Measurements from ENCODE around the gene ICE1.

ICE1 gene

DNA sequence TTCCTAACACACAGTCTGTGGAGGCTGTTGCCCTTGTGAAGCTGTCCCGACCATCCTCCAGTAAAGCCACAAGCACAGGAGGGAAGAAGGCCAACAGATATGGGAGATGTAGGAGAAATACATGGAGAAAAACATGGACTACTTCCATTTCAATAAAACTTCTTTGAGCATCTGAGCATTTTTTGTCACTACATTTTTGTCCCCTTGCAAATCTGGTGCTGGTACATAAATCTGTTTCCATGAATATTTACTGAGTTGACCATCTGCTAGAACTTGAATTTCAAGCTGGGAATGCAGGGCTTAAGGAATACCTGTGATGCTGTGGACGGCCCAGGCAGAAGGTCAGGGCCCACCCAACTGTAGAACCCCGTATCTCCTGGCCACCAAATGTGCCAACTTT, 43.9 kb upstream of the ICE1 start:
- TF ChIP-seq, protein P1, sequence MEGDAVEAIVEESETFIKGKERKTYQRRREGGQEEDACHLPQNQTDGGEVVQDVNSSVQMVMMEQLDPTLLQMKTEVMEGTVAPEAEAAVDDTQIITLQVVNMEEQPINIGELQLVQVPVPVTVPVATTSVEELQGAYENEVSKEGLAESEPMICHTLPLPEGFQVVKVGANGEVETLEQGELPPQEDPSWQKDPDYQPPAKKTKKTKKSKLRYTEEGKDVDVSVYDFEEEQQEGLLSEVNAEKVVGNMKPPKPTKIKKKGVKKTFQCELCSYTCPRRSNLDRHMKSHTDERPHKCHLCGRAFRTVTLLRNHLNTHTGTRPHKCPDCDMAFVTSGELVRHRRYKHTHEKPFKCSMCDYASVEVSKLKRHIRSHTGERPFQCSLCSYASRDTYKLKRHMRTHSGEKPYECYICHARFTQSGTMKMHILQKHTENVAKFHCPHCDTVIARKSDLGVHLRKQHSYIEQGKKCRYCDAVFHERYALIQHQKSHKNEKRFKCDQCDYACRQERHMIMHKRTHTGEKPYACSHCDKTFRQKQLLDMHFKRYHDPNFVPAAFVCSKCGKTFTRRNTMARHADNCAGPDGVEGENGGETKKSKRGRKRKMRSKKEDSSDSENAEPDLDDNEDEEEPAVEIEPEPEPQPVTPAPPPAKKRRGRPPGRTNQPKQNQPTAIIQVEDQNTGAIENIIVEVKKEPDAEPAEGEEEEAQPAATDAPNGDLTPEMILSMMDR (IDR thresholded peaks at IDR 0.05; ENCODE audit: low read depth, low read length, missing control alignments): no peak
- no peak for DNase-seq (ENCODE audit: low read depth)
- H3K4me3 ChIP-seq (ENCODE audit: low read depth, low read length): no peak overlapping the region

DNA sequence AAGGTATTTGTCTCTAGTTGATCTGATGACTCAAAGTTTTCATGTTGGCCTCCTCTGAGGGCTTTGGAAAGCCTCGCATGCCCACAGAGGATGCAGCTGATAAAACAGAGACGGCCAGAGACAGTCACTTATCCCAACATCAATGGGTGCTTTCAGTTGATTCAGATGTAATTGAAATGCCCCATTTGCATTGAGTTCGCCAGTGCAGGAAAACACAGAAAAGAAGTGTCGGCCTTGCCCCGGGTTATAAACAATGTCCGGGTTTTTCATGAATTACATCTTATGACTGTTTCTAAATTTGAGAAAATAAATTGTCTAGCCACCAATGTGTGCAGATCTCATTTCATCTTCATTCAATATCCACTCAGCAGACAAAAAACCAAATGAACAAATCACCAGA, 42.2 kb upstream of the ICE1 start:
- TF ChIP-seq, protein P1 (IDR thresholded peaks at IDR 0.05; ENCODE audit: low read depth, low read length, missing control alignments): no peak
- no peak for DNase-seq (ENCODE audit: low read depth)
- H3K4me3 ChIP-seq (ENCODE audit: low read depth, low read length): no peak overlapping the region

DNA sequence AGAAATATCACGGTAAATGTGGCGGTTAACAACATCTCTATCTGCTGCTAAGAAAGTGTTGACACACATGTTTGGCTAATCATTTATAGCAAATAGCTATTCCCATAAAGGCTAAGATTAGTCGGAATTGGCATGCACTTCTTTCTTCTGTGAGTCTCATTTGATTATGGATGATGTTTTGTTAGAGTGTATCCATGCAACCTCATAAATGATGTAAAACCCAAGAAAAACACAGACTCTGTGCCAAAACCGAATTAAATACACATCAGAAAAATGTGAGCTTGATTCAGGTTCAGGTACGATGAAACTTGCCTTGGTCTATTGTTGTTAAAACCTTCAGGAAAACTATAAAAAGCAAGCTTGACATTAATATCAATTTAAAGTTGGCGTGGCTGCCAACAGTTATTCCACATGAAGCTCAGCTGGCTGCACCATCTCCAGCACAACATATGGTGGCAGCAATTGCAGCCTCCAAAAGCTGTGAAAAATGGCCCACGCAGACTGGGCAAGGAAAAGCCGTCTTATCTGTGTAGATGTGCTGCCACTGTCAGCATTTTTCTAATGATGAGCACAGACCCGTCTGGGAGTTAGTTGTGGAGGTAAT, 41.1 kb upstream of the ICE1 start:
- DNase-seq (ENCODE audit: low read depth): no peak
- TF ChIP-seq, protein P1 (IDR thresholded peaks at IDR 0.05; ENCODE audit: low read depth, low read length, missing control alignments): no peak
- no peak overlapping the region for H3K4me3 ChIP-seq (ENCODE audit: low read depth, low read length)

DNA sequence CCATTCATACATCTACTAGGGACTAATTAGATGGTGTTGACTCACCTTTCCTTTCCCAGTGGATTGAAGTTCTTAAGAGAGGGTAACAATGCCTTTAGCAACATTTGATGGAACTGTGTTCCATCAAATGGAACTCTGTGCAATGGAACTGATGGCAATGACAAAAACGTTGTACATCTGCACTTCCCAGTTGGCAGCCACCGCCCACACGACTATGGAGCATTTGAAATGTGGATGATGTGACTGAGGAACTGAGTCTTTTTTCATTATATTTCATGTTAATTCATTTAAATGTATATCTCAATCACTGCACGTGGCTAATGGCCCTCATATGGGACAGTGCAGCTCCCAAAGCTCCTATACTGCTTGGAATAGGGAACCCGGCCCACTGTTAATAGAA, 39.0 kb upstream of the ICE1 start:
- no peak for DNase-seq (ENCODE audit: low read depth)
- H3K4me3 ChIP-seq (ENCODE audit: low read depth, low read length): no peak overlapping the region
- TF ChIP-seq, protein P1 (IDR thresholded peaks at IDR 0.05; ENCODE audit: low read depth, low read length, missing control alignments): no peak

DNA sequence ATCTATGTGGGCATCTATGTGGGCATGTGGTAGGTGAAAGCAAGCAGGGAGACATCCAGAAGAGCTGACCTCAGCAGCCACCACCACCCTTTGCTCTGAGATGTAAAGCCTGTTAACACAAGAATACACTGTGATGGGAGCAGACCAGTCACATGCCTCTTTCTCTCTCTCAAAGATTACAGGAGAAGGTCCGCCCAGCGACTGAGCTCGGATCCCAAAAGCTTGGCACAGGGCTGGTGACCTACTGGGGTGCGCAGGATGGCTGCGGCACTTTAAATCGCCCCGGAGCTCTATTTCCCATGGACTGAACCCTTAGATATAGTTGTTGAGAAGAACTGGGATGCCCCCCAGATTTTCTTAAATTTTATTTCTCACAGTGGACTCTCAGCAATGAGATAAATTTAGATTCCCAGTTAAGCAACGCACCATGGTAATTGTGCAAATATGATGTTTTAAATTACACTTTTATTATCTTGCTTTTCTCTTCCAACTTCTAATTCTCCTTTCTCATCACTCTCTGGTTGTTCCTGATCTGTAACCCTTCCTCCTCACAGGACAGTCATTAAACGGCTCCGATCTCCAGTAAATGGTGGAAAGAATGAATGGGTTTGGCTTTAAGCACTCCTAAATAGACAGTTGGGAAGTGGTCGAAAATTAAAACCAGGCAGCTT, 37.7 kb upstream of the ICE1 start:
- no peak for DNase-seq (ENCODE audit: low read depth)
- TF ChIP-seq, protein P1 (IDR thresholded peaks at IDR 0.05; ENCODE audit: low read depth, low read length, missing control alignments): no peak
- no peak overlapping the region for H3K4me3 ChIP-seq (ENCODE audit: low read depth, low read length)

DNA sequence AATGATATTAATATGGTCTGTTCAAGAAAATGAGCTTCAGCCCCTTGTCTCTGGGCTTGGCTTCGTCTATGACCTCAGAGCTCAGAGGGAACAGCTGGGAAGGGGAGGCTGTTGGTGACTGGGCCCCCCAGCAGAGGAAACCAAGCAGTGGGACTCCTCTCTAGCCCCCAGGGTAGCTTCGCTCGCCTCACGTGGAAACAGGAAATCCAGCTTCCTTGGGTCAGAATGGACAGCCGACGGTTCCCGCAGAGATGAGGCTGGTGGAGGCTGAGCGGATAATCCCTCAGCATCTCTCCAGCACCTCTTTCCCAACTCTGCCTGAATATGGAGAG, 37.2 kb upstream of the ICE1 start:
- TF ChIP-seq, protein P1 (IDR thresholded peaks at IDR 0.05; ENCODE audit: low read depth, low read length, missing control alignments): no peak
- no peak for DNase-seq (ENCODE audit: low read depth)

DNA sequence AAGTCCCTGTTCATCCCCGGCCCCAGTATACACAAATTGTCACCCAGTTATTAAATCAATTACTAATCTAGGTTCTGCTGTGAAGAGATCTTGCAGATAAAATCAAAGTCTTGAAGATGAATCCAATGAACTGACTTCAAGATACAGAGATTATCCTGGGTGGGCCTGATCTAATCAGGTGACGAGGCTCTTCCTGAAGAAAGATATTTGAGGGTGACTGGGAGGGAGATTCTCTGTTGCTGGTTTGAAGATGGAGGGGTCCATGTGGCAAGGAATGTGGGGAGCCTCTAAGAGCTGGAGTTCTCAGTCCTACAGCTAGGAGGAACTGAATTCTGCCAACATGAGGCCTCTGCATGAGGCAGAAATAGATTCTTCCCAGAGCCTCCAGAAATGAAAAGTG, 36.1 kb upstream of the ICE1 start:
- H3K4me3 ChIP-seq (ENCODE audit: low read depth, low read length): no peak overlapping the region
- TF ChIP-seq, protein P1 (IDR thresholded peaks at IDR 0.05; ENCODE audit: low read depth, low read length, missing control alignments): no peak
- DNase-seq (ENCODE audit: low read depth): no peak

More for the DNA sequence above, 37.2 kb upstream of the ICE1 start:
- H3K4me3 ChIP-seq (ENCODE audit: low read depth, low read length): no peak overlapping the region
